SK-N-SH treated with all-trans-retinoic acid at 6 μM for 48 hours (cell line): Measurements from ENCODE around the gene PTX4.

Experiments
- ARNTL ChIP-seq: fragments of 450-650 bp; formaldehyde crosslinking; IDR thresholded peaks from 2 replicates; pipeline ENCODE4 v1.5.0; 2020; ENCODE audit warnings: low read depth, mild to moderate bottlenecking, moderate library complexity, borderline replicate concordance
- CSDC2 ChIP-seq: fragments of 250-450 bp; sonication (Bioruptor Pico); IDR thresholded peaks from 2 replicates; pipeline ENCODE4 v1.5.0; 2020; ENCODE audit warnings: mild to moderate bottlenecking, moderate library complexity
- CSRNP3 ChIP-seq: fragments of 250-450 bp; sonication (Bioruptor Pico); IDR thresholded peaks from 2 replicates; pipeline ENCODE4 v1.5.1; 2021; ENCODE audit warnings: mild to moderate bottlenecking, moderate library complexity
- ZFP3 ChIP-seq: fragments of 250-450 bp; sonication (Bioruptor Pico); IDR thresholded peaks from 2 replicates; pipeline ENCODE4 v1.5.0; 2020; ENCODE audit warnings: mild to moderate bottlenecking, moderate library complexity
- ZNF565 ChIP-seq: fragments of 450-650 bp; formaldehyde crosslinking; conservative IDR thresholded peaks from 2 replicates; pipeline ENCODE4 v1.5.0; 2020; ENCODE audit warnings: low read depth, mild to moderate bottlenecking, moderate library complexity
- ZNF8 ChIP-seq: fragments of 450-650 bp; formaldehyde crosslinking; IDR thresholded peaks from 2 replicates; pipeline ENCODE4 v1.5.0; 2020; ENCODE audit warnings: mild to moderate bottlenecking, moderate library complexity
- TF ChIP-seq, protein P1 (sequence below): fragments of 250-450 bp; sonication (Bioruptor Pico); IDR thresholded peaks from 2 replicates; pipeline ENCODE4 v1.8.0; 2020; ENCODE audit warnings: mild to moderate bottlenecking, moderate library complexity, borderline replicate concordance
- TF ChIP-seq, protein P2 (sequence below): fragments of 250-450 bp; sonication (Bioruptor Pico); IDR thresholded peaks from 2 replicates; pipeline ENCODE4 v1.5.1; 2020; ENCODE audit warnings: low read depth, mild to moderate bottlenecking, moderate library complexity

- TF ChIP-seq, protein P1, sequence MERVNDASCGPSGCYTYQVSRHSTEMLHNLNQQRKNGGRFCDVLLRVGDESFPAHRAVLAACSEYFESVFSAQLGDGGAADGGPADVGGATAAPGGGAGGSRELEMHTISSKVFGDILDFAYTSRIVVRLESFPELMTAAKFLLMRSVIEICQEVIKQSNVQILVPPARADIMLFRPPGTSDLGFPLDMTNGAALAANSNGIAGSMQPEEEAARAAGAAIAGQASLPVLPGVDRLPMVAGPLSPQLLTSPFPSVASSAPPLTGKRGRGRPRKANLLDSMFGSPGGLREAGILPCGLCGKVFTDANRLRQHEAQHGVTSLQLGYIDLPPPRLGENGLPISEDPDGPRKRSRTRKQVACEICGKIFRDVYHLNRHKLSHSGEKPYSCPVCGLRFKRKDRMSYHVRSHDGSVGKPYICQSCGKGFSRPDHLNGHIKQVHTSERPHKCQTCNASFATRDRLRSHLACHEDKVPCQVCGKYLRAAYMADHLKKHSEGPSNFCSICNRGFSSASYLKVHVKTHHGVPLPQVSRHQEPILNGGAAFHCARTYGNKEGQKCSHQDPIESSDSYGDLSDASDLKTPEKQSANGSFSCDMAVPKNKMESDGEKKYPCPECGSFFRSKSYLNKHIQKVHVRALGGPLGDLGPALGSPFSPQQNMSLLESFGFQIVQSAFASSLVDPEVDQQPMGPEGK (CRISPR knock-in tag): no peak
- TF ChIP-seq CSDC2: no peak
- TF ChIP-seq ZFP3 (CRISPR knock-in tag): no peak
- no peak for TF ChIP-seq CSRNP3 (CRISPR knock-in tag)
- no peak for TF ChIP-seq ZNF8 (CRISPR knock-in tag)
- no peak for TF ChIP-seq ARNTL (CRISPR knock-in tag)
- no peak for TF ChIP-seq ZNF565
- TF ChIP-seq, protein P2, sequence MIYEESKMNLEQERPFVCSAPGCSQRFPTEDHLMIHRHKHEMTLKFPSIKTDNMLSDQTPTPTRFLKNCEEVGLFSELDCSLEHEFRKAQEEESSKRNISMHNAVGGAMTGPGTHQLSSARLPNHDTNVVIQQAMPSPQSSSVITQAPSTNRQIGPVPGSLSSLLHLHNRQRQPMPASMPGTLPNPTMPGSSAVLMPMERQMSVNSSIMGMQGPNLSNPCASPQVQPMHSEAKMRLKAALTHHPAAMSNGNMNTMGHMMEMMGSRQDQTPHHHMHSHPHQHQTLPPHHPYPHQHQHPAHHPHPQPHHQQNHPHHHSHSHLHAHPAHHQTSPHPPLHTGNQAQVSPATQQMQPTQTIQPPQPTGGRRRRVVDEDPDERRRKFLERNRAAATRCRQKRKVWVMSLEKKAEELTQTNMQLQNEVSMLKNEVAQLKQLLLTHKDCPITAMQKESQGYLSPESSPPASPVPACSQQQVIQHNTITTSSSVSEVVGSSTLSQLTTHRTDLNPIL: no peak
Observed at GRCh38 chr16:1537138-1537577, 48.4 kb upstream of the PTX4 start.
